HG03342 (cell line): ENCODE measurements around the gene FLOT1.
"Not testable (repeated sequence)": the region's sequence is repeated elsewhere in the genome, so short reads cannot be mapped to it uniquely, and the experiment has no call there.

Experiments
- ATAC-seq: cut with Tn5 transposase; IDR thresholded peaks from one replicate; pipeline ENCODE4 v1.9.1; 2021; ENCODE audit warnings: mild to moderate bottlenecking, moderate library complexity; ENCODE audit not compliant: unreplicated experiment

Gene FLOT1

GRCh38 chr6:30723843-30724741, 18.4 kb downstream of the FLOT1 start:
- ATAC-seq = not testable (repeated sequence)

DNA sequence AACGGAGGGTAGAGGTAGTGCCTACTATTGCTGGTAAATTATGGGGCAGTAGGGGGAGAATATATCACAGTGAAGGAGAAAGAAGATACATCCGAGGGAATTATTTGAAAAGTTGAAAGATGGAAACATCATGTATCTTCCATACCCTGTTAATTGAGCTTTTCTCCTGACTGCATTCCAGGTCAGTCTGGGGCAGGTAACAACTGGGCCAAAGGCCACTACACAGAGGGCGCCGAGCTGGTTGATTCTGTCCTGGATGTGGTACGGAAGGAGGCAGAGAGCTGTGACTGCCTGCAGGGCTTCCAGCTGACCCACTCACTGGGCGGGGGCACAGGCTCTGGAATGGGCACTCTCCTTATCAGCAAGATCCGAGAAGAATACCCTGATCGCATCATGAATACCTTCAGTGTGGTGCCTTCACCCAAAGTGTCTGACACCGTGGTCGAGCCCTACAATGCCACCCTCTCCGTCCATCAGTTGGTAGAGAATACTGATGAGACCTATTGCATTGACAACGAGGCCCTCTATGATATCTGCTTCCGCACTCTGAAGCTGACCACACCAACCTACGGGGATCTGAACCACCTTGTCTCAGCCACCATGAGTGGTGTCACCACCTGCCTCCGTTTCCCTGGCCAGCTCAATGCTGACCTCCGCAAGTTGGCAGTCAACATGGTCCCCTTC, 19.2 kb downstream of the FLOT1 start:
- not testable (repeated sequence) for ATAC-seq

DNA sequence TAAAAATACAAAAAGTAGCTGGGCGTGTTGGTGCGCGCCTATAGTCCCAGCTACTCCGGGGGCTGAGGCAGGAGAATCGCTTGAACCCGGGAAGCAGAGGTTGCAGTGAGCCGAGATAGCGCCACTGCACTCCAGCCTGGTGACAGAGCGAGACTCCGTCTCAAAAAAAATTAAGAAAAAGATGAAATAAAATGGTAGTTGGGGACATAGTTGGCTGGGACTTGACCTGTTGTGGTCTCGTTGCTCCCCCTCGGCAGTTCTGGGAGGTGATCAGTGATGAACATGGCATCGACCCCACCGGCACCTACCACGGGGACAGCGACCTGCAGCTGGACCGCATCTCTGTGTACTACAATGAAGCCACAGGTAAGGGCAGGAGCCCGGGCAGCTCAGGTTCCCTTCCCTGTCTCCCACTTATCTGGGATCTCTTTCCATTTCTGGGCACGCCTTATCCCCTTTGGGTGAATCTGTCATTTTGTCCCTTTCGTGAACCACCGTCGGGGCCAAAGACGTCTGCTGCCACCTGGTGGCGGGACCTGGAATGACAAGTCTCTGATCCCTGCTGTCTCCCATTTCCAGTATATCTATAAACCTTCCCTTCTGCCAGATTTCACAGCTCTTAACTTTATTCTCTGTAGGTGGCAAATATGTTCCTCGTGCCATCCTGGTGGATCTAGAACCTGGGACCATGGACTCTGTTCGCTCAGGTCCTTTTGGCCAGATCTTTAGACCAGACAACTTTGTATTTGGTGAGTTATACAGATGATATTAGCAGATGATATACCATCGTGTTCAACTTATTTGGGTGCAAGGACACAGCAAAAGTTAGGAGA, 20.0 kb downstream of the FLOT1 start:
- no peak for ATAC-seq

- ATAC-seq = not testable (repeated sequence)
Measured at GRCh38 chr6:30722025-30722279, 20.5 kb downstream of the FLOT1 start.

- ATAC-seq = no peak
Measured at GRCh38 chr6:30721198-30722024, 21.1 kb downstream of the FLOT1 start.

DNA sequence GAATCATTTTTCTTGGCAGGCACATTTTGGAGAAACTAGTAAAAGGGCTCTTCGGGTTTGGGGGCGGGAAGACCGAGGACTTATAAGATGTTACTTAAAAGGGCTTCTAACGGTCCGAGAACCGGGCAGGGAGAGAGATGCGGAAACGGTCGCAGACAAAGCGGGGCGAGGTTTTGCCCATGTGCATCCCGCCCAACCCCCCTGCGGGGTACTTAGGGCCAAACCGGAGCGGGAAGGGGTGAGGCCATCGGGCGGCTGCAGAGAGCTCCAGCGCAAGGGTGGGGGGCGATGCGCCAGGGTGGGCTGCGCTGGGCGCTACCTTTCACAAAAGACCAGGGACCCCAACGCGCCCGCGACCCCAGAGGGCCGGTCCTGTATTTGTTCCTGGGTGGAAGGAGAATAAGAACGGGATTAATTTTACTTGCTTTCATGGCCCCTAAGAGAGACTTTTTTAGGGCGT, 21.7 kb downstream of the FLOT1 start:
- ATAC-seq = no peak

GRCh38 chr6:30719791-30720737, 22.4 kb downstream of the FLOT1 start, which contains the start of gene TUBB:
Gene TUBB (plus strand): TSS chr6:30720352. CDS start chr6:30720507, 155 bp downstream.
- ATAC-seq = peak; percentile 37

DNA sequence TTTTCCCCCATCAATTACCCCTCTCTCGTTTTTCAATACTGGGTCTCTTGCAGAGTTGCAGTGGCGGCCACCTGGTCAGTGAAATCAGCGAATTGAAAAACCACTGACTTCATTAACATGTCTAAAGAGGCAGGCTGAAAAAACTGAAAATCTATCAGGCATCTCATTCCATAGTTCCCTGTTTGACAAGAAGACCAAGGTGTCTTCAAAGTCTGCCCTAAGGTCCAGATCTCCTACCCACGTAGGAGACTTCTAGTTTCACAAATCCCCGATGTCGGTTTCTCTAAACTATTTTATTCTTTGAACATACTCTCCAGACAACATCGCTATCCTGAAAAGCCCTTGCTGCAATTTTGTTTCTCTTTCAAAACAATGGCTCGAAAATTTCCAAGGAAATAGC, 23.1 kb downstream of the FLOT1 start:
- ATAC-seq = no peak

DNA sequence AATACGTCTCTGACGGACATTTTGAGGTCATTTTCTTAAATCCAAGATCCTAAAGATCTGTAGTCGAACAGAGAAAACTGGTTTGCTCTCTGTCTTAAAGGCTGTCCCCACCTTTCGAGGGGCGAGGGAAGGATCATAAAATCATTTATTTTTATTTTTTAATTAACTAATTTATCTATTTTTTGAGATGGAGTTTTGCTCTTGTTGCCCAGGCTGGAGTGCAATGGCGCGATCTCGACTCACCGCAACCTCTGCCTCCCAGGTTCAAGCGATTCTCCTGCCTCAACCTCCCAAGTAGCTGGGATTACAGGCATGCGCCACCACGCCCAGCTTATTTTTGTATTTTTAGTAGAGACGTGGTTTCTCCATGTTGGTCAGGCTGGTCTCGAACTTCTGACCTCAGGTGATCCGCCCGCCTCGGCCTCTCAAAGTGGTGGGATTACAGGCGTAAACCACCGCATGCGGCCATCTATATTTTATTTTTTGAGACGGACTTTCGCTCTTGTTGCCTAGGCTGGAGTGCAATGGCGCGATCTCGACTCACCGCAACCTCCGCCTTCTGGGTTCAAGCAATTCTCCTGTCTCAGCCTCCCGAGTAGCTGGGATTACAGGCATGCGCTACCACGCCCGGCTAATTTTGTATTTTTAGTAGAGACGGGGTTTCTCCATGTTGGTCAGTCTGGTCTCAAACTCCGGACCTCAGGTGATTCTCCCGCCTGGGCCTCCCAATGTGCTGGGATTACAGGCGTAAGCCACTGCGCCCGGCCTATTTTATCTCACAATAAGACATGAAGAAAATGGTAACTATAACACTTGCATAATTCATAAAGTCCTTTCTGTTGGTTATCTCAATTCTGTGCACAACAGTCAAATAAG, 24.4 kb downstream of the FLOT1 start:
- ATAC-seq = not testable (repeated sequence)

GRCh38 chr6:30717129-30717844, 25.2 kb downstream of the FLOT1 start, which contains the start of gene MDC1:
Gene MDC1 (minus strand): TSS chr6:30717281. CDS start chr6:30715175, 2,106 bp downstream.
- peak; percentile 60 for ATAC-seq

DNA sequence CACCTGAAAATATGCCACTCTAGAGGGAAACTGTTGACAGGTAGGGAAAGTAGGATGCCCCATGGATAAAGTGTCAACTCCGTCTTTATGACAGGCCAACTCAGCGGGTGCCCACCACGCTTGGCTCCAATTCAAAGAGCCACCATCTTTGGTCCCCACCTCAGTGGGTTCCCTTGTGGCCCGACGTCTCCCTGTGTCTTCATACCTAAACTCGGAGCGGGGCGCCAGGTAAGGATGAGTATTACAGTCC, 25.7 kb downstream of the FLOT1 start:
- ATAC-seq = no peak

DNA sequence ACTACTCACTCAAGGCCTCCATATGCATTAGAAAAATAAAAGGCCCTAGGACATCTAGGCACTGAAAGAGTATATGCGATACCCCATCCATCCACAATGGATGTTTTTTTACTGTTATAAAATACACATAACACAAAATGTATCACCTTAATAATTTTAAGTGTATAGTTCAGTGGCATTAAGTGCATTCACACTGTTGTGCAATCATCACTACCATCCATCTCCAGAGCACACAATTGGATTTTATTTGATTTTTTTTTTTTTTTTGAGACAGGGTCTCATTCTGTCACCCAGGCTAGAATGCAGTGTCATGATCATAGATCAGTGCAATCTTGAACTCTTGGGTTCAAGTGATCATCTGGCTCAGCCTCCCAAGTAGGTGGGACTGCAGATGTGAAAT, 28.2 kb downstream of the FLOT1 start:
- ATAC-seq = no peak

DNA sequence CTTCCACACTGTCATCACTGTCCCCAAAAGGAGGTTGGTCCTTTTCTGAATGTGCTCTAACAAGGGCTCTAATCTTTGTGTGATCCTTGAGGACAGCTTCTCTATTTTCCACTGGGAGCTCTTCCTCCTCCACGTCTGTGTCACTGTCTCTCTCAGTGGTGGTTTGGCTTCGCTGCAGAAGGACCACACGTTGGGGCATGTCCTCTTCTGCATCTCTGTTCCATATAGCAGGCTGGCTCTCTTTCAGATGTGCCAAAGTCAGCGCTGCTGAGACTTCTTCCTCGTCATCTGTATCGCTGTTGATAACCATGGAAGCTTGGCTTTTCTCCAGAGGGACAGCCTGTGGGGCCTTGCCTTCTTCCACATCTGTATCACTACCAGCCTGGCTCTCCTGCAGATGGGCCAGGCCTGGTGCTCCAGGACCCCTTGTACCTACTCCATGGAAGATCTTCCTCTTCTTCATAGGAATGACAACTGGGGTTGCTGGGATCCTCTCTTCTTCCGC, 30.0 kb downstream of the FLOT1 start:
- no peak for ATAC-seq

DNA sequence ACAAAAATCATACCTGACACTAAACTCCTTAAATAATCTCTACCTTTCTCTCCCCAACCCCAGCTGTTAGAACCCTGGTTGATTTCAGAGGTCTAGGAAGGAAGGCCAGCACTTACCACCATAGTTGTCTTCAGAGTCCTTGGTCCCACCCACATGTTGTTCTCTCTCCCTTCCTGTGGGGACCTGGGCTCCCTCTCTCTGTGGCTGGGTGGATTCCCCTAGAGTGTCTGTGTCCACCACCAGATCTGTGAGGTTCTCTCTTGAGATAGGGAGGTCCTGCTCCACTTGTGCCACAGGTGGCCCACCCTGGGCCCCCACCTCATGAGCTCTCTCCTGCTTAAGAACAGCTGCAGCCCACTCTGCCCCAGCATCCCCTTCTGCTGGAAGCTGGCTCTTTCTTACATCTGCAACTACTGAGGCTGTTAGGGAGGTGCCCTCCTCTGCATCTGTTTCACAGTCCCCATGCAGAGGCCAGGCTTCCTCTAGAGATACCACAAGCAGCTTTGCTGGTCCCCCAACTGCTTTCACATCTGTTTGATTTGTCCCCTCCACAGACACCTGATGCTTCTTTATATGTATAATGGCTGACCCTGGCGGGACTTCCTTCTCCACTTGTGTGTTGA, 30.6 kb downstream of the FLOT1 start:
- ATAC-seq = no peak

DNA sequence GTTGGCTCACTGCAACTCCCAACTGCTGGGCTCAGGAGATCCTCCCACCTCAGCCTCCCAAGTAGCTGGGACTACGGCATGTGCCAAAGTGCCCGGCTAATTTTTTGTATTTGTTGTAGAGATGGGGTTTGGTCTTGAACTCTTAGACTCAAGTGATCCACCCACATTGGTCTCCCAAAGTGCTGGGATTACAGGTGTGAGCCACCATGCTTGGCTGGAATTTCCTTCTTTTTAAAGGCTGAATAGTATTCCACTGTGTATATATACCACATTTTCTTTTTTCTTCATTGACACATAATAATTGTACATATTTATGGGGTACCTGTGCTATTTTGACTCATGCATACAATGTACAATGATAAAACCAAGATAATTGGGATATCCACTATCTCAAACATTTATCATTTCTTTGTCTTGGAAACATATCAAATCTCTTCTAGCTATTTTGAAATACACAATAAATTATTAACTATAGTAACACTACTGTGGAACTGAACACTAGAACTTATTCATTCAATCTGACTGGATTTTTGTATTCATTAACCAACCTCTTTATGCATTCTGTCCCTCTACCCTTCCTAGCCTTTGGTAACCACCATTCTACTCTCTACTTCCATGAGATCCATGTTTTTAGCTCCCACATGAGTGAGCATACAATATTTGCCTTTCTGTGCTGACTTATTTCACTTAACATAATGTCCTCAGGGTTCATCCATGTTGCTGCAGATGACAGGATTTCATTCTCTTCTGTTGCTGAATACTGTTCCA, 33.2 kb downstream of the FLOT1 start:
- no peak for ATAC-seq

DNA sequence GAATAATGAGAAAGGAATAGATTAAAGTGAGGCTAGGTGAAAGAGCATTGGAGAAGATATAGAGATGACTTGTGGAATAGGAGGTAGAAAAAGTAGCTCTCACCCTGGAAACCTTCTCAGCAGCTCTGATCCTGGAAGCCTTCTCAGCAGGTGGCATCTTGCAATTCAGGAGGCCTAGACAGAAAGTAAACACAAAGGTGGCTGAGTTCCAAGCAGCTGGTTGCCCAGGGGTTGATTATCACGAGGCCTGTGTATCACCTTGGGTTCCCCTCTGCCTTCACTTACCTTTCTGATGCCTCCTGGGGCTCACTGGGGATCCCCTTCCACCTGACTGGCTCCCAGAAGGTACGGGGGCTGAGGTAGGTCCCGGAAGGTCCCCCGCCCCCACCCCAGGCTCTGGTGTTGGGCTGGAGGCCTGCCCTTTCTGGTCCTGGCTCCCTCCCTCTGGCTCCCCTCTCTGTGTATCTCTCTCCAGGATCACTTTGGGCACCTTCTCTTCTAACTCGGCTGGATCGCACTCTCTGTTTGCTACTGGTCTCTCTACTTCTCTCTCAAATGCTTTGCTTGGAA, 35.1 kb downstream of the FLOT1 start:
- ATAC-seq = no peak
